GM21360 (cell line): ENCODE results near the gene JADE3.

Experiments
- ATAC-seq: cut with Tn5 transposase; IDR thresholded peaks from one replicate; pipeline ENCODE4 v1.9.1; 2021; ENCODE audit warnings: mild to moderate bottlenecking, moderate library complexity; ENCODE audit not compliant: unreplicated experiment

The JADE3 gene

GRCh38 chrX:47101206-47101605 lies 189.0 kb downstream of the JADE3 start:
- no peak for ATAC-seq
